Limb (tissue), 2 donors: ENCODE results near the gene JPH4.
A peak's percentile ranks its signal among the peaks of the same experiment; 100 is the strongest.

Source experiments
- DNase-seq, 2 donors: peaks; one replicate each; pipeline ENCODE4 v3.0.0-alpha.2; 2016; ENCODE audit errors: extremely low spot score in 2 of 2

JPH4 gene

GRCh38 chr14:23564181-23564812, 14.3 kb downstream of the JPH4 start:
- DNase-seq: no peak

- DNase-seq: no peak
Measured at GRCh38 chr14:23563473-23564180, 15.0 kb downstream of the JPH4 start.

GRCh38 chr14:23562822-23563472, 15.6 kb downstream of the JPH4 start:
- DNase-seq: peak in 1 of 2 donors; percentile 79

GRCh38 chr14:23561873-23562821, 16.4 kb downstream of the JPH4 start:
- DNase-seq: no peak

GRCh38 chr14:23561259-23561658, 17.3 kb downstream of the JPH4 start:
- no peak for DNase-seq

GRCh38 chr14:23559926-23560520, 18.6 kb downstream of the JPH4 start:
- no peak for DNase-seq

GRCh38 chr14:23559010-23559925, 19.3 kb downstream of the JPH4 start:
- DNase-seq: peak in 1 of 2 donors; percentile 75

- no peak for DNase-seq
Measured at GRCh38 chr14:23558346-23559009, 20.1 kb downstream of the JPH4 start.

- DNase-seq: no peak
Measured at GRCh38 chr14:23557946-23558345, 20.6 kb downstream of the JPH4 start.

GRCh38 chr14:23557521-23557920, 21.1 kb downstream of the JPH4 start:
- DNase-seq: no peak

GRCh38 chr14:23556700-23557440, 21.7 kb downstream of the JPH4 start:
- no peak for DNase-seq

- DNase-seq: peak; percentile 91 to 94
Measured at GRCh38 chr14:23555882-23556699, 22.5 kb downstream of the JPH4 start, which contains the start of gene THTPA. Gene THTPA (plus strand): TSS chr14:23556271. CDS start chr14:23556758, 487 bp downstream.

- no peak for DNase-seq
Measured at GRCh38 chr14:23555533-23555881, 23.1 kb downstream of the JPH4 start.

GRCh38 chr14:23551266-23552028, 27.1 kb downstream of the JPH4 start, which contains the start of gene ZFHX2:
Gene ZFHX2 (minus strand): TSS chr14:23551765. CDS start chr14:23535325, 16,440 bp downstream.
- DNase-seq: peak; percentile 59 to 89

- no peak for DNase-seq
Measured at GRCh38 chr14:23550812-23551265, 27.8 kb downstream of the JPH4 start.

- DNase-seq: no peak
Measured at GRCh38 chr14:23550131-23550811, 28.3 kb downstream of the JPH4 start.
